HG02870 (cell line): Measurements from ENCODE around the gene ADA.
"Not testable (repeated sequence)": the region's sequence is repeated elsewhere in the genome, so short reads cannot be mapped to it uniquely, and the experiment has no call there.

ENCODE experiments used
- ATAC-seq: cut with Tn5 transposase; IDR thresholded peaks from one replicate; pipeline ENCODE4 v1.9.1; 2021; ENCODE audit warnings: mild to moderate bottlenecking, moderate library complexity; ENCODE audit not compliant: unreplicated experiment

Gene ADA

GRCh38 chr20:44678990-44679611 is 27.6 kb upstream of the ADA start:
- ATAC-seq = no peak

- no peak for ATAC-seq
Measured at GRCh38 chr20:44678242-44678641, 26.7 kb upstream of the ADA start.

- ATAC-seq = not testable (repeated sequence)
Measured at GRCh38 chr20:44672318-44672902, 20.9 kb upstream of the ADA start.

- ATAC-seq = not testable (repeated sequence)
Measured at GRCh38 chr20:44671541-44671940, 20.0 kb upstream of the ADA start.

GRCh38 chr20:44670851-44671250 is 19.4 kb upstream of the ADA start:
- ATAC-seq = not testable (repeated sequence)

- no peak for ATAC-seq
Measured at GRCh38 chr20:44666066-44666465, 14.6 kb upstream of the ADA start.

GRCh38 chr20:44664131-44664530 is 12.6 kb upstream of the ADA start:
- ATAC-seq = no peak

- no peak for ATAC-seq
Measured at GRCh38 chr20:44662261-44662660, 10.8 kb upstream of the ADA start.

GRCh38 chr20:44660581-44660980 is 9.1 kb upstream of the ADA start:
- no peak for ATAC-seq

GRCh38 chr20:44659931-44660330 is 8.4 kb upstream of the ADA start:
- no peak for ATAC-seq

- ATAC-seq = no peak
Measured at GRCh38 chr20:44658810-44659209, 7.3 kb upstream of the ADA start.

GRCh38 chr20:44657875-44658274 is 6.4 kb upstream of the ADA start:
- ATAC-seq = no peak

GRCh38 chr20:44656448-44656847 is 4.9 kb upstream of the ADA start:
- no peak for ATAC-seq

GRCh38 chr20:44654210-44654609 is 2.7 kb upstream of the ADA start:
- ATAC-seq = not testable (repeated sequence)

- no peak for ATAC-seq
Measured at GRCh38 chr20:44653546-44653945, 2.0 kb upstream of the ADA start.

- no peak for ATAC-seq
Measured at GRCh38 chr20:44651434-44651683, 140 bp downstream of the ADA start.

GRCh38 chr20:44650771-44651433 is 597 bp downstream of the ADA start:
- no peak for ATAC-seq

GRCh38 chr20:44649976-44650375 is 1.5 kb downstream of the ADA start:
- no peak for ATAC-seq

GRCh38 chr20:44649126-44649525 is 2.4 kb downstream of the ADA start:
- no peak for ATAC-seq

- ATAC-seq = no peak
Measured at GRCh38 chr20:44648579-44648978, 2.9 kb downstream of the ADA start.

- ATAC-seq = no peak
Measured at GRCh38 chr20:44648068-44648467, 3.4 kb downstream of the ADA start.

GRCh38 chr20:44646641-44647274 is 4.7 kb downstream of the ADA start:
- ATAC-seq = peak; percentile 45
